WTC11 (cell line): ENCODE results near the gene BZW2. TPM values are rescaled to one million over a fixed set of nuclear protein-coding genes. Genes with fewer than 3 reads are reported as not detected.

ENCODE experiments used
- ATAC-seq: fragments of 200-7000 bp; cut with Tn5 transposase; 2 replicates; pipeline ENCODE4 v1.10.0; 2021; ENCODE audit warnings: mild to moderate bottlenecking, moderate library complexity
- CTCF ChIA-PET: fragments of 300-600 bp; sonication (Branson Sonifier 250); formaldehyde crosslinking; loops from one replicate; lab custom pipeline; 2021; ENCODE audit warnings: antibody characterized with exemption; lab: Charles Lee
- POLR2A ChIA-PET: fragments of 350-600 bp; sonication (Branson Sonifier 250); formaldehyde crosslinking; loops from one replicate; lab custom pipeline; 2021; ENCODE audit warnings: antibody characterized with exemption; lab: Charles Lee
- DNase-seq: peaks from one replicate; pipeline ENCODE4 v3.0.0; 2021; ENCODE audit warnings: low spot score
- H3K27ac Mint-ChIP-seq: 2 replicates; pipeline ENCODE4 v1.8.0; 2021; ENCODE audit warnings: mixed read lengths
- H3K27me3 Mint-ChIP-seq: 2 replicates; pipeline ENCODE4 v1.8.0; 2021; ENCODE audit warnings: low read depth, mild to moderate bottlenecking, moderate library complexity, mixed read lengths
- H3K36me3 Mint-ChIP-seq: 2 replicates; pipeline ENCODE4 v1.8.0; 2021; ENCODE audit warnings: mixed read lengths
- H3K4me1 Mint-ChIP-seq: 2 replicates; pipeline ENCODE4 v1.8.0; 2022; ENCODE audit warnings: mixed read lengths
- H3K4me3 Mint-ChIP-seq: 2 replicates; pipeline ENCODE4 v1.8.0; 2021; ENCODE audit warnings: mild to moderate bottlenecking, moderate library complexity, mixed read lengths
- H3K9me3 Mint-ChIP-seq: 2 replicates; pipeline ENCODE4 v1.8.0; 2021; ENCODE audit warnings: mixed read lengths
- ARID4B ChIP-seq: sonication (generic); formaldehyde crosslinking; IDR thresholded peaks from 2 replicates; pipeline ENCODE4 v1.8.0; 2023; ENCODE audit warnings: missing genetic modification reagents, mild to moderate bottlenecking, borderline replicate concordance
- E2F5 ChIP-seq: sonication (generic); formaldehyde crosslinking; IDR thresholded peaks from 2 replicates; pipeline ENCODE4 v1.8.1; 2022; ENCODE audit warnings: mild to moderate bottlenecking, moderate library complexity, missing genetic modification reagents
- IRF1 ChIP-seq: sonication (generic); formaldehyde crosslinking; IDR thresholded peaks from 2 replicates; pipeline ENCODE4 v1.8.0; 2023; ENCODE audit warnings: missing genetic modification reagents
- JAZF1 ChIP-seq: fragments of 250-450 bp; sonication (Bioruptor Pico); IDR thresholded peaks from 2 replicates; pipeline ENCODE4 v1.9.0; 2021; ENCODE audit warnings: moderate library complexity, mild to moderate bottlenecking, inconsistent platforms
- KAT7 ChIP-seq: sonication (generic); formaldehyde crosslinking; IDR thresholded peaks from 2 replicates; pipeline ENCODE4 v1.8.1; 2023; ENCODE audit warnings: missing genetic modification reagents, mild to moderate bottlenecking, borderline replicate concordance
- TEAD4 ChIP-seq: sonication (generic); formaldehyde crosslinking; IDR thresholded peaks from 2 replicates; pipeline ENCODE4 v1.8.0; 2022; ENCODE audit warnings: mild to moderate bottlenecking, missing genetic modification reagents
- ZNF263 ChIP-seq: sonication (generic); formaldehyde crosslinking; IDR thresholded peaks from 2 replicates; pipeline ENCODE4 v1.8.1; 2022; ENCODE audit warnings: low read depth, mild to moderate bottlenecking, moderate library complexity, missing genetic modification reagents
- ZNF423 ChIP-seq: fragments of 250-450 bp; sonication (Bioruptor Pico); IDR thresholded peaks from 2 replicates; pipeline ENCODE4 v2.1.2; 2022; ENCODE audit warnings: mild to moderate bottlenecking, moderate library complexity
- total RNA-seq: library from RNA; stranded (reverse); gene quantifications from 3 replicates; pipeline ENCODE4 v1.2.3, GENCODE V29; 2021
- TF ChIP-seq, protein P1 (sequence below): sonication (generic); formaldehyde crosslinking; IDR thresholded peaks from 2 replicates; pipeline ENCODE4 v1.8.1; 2023; ENCODE audit warnings: mild to moderate bottlenecking, missing genetic modification reagents, moderate library complexity
- TF ChIP-seq, protein P2 (sequence below): sonication (generic); formaldehyde crosslinking; IDR thresholded peaks from 2 replicates; pipeline ENCODE4 v1.8.1; 2022; ENCODE audit warnings: mild to moderate bottlenecking, missing genetic modification reagents, moderate library complexity, borderline replicate concordance
- TF ChIP-seq, protein P3 (sequence below): sonication (generic); formaldehyde crosslinking; conservative IDR thresholded peaks from 2 replicates; pipeline ENCODE4 v1.8.1; 2022; ENCODE audit warnings: mild to moderate bottlenecking, missing genetic modification reagents
- TF ChIP-seq, protein P4 (sequence below): sonication (generic); formaldehyde crosslinking; conservative IDR thresholded peaks from 2 replicates; pipeline ENCODE4 v1.8.1; 2023; ENCODE audit warnings: mild to moderate bottlenecking, low read depth, missing genetic modification reagents, moderate library complexity

The BZW2 gene
- total RNA-seq, 1 experiment from 2014 or later = 105 TPM

DNA sequence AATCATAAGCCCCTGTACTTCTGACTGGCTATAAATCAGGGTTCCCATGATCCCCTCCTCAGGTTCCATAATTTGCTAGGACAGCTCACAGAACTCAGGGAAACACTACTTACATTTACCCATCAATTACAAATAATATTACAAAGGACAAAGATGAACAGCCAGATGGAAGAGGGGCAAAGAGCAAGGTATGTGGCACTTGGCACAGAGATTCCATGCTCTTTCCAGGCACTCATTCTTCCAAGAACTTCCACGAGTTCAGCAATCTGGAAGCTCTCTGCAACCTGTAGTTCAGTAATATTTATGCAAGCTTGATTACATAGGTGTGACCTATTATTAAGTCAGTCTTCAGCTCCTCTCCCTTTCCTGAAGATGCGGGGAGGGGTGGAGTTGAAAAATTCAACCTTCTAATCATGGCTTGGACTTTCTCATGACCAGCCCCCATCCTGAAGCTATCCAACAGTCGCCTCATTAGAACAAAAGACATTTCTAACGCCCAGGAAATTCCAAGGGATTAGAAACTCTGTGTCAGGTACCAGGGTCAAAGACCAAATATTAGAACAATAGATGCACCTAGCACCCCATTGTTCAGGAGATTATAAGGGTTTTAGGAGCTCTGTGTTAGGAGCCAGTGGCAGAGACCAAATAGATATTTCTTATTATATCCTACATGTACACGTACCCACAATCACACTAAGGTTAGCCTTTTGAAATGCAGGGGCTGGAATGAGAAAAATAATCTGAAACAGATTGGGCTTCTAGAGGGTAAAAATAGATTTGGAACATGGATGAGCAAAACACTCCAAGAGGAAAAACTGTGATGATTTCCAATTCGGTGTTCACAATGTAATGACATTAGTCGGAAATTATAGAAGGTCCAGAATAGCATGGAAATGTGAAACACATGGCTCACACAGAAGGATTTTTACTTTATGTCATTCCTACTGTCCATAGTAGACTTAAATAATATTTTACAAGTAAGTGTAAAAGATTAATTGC is 7.4 kb upstream of the BZW2 start:
- Mint-ChIP-seq H3K27me3 (no peaks in the 10 kb centered on the region), H3K27ac (peak overlapping the region; percentile 71), H3K4me1 (peaks cover 26% of the 10 kb centered on the region), H3K4me3 (no peak overlapping the region), H3K36me3 (no peaks in the 10 kb centered on the region), H3K9me3 (no peaks in the 10 kb centered on the region)
- POLR2A ChIA-PET = no interaction called here
- ATAC-seq = peak; percentile 65
- TF ChIP-seq KAT7 (no peak), TEAD4 (no peak), ARID4B (CRISPR knock-in tag) (no peak), JAZF1 (no peak), IRF1 (CRISPR knock-in tag) (no peak)
- TF ChIP-seq, protein P1, sequence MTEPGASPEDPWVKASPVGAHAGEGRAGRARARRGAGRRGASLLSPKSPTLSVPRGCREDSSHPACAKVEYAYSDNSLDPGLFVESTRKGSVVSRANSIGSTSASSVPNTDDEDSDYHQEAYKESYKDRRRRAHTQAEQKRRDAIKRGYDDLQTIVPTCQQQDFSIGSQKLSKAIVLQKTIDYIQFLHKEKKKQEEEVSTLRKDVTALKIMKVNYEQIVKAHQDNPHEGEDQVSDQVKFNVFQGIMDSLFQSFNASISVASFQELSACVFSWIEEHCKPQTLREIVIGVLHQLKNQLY (CRISPR knock-in tag) = no peak
- TF ChIP-seq, protein P2, sequence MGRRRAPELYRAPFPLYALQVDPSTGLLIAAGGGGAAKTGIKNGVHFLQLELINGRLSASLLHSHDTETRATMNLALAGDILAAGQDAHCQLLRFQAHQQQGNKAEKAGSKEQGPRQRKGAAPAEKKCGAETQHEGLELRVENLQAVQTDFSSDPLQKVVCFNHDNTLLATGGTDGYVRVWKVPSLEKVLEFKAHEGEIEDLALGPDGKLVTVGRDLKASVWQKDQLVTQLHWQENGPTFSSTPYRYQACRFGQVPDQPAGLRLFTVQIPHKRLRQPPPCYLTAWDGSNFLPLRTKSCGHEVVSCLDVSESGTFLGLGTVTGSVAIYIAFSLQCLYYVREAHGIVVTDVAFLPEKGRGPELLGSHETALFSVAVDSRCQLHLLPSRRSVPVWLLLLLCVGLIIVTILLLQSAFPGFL (CRISPR knock-in tag) = no peak
- CTCF ChIA-PET = no interaction called here
- no peak for DNase-seq

- Mint-ChIP-seq H3K4me1 (peaks cover 34% of the 10 kb centered on the region), H3K27ac (no peak overlapping the region)
- no peak for ATAC-seq
Measured at GRCh38 chr7:16644157-16644556, 1.8 kb upstream of the BZW2 start.

GRCh38 chr7:16644636-16645592 is 1.1 kb upstream of the BZW2 start:
- H3K4me1 Mint-ChIP-seq = peaks cover 39% of the 10 kb centered on the region
- POLR2A ChIA-PET = interaction anchor here (1.0 to 1.2 kb wide), 2 partner anchors 32 to 224 kb away, joined by 3 to 4 read pairs; no protein-coding TSS in a partner anchor
- peak; percentile 38 for ATAC-seq

More at GRCh38 chr7:16644157-16644556, 1.8 kb upstream of the BZW2 start:
- Mint-ChIP-seq H3K36me3 (no peaks in the 10 kb centered on the region), H3K9me3 (no peaks in the 10 kb centered on the region), H3K4me3 (peak overlapping the region; percentile 99), H3K27me3 (peaks cover 3% of the 10 kb centered on the region)
- ChIA-PET POLR2A (no interaction called here), CTCF (no interaction called here)
- DNase-seq = no peak
- no peak for TF ChIP-seq TEAD4
- TF ChIP-seq, protein P3, sequence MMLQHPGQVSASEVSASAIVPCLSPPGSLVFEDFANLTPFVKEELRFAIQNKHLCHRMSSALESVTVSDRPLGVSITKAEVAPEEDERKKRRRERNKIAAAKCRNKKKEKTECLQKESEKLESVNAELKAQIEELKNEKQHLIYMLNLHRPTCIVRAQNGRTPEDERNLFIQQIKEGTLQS (CRISPR knock-in tag) = no peak
- no peak for TF ChIP-seq ZNF263

More at GRCh38 chr7:16644636-16645592, 1.1 kb upstream of the BZW2 start:
- Mint-ChIP-seq H3K36me3 (no peaks in the 10 kb centered on the region), H3K9me3 (no peaks in the 10 kb centered on the region), H3K4me3 (peak overlapping the region; percentile 99), H3K27ac (peak overlapping the region; percentile 98), H3K27me3 (peaks cover 3% of the 10 kb centered on the region)
- peak; percentile 36 for DNase-seq
- TF ChIP-seq, protein P4, sequence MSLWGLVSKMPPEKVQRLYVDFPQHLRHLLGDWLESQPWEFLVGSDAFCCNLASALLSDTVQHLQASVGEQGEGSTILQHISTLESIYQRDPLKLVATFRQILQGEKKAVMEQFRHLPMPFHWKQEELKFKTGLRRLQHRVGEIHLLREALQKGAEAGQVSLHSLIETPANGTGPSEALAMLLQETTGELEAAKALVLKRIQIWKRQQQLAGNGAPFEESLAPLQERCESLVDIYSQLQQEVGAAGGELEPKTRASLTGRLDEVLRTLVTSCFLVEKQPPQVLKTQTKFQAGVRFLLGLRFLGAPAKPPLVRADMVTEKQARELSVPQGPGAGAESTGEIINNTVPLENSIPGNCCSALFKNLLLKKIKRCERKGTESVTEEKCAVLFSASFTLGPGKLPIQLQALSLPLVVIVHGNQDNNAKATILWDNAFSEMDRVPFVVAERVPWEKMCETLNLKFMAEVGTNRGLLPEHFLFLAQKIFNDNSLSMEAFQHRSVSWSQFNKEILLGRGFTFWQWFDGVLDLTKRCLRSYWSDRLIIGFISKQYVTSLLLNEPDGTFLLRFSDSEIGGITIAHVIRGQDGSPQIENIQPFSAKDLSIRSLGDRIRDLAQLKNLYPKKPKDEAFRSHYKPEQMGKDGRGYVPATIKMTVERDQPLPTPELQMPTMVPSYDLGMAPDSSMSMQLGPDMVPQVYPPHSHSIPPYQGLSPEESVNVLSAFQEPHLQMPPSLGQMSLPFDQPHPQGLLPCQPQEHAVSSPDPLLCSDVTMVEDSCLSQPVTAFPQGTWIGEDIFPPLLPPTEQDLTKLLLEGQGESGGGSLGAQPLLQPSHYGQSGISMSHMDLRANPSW = no peak
- TF ChIP-seq E2F5 (CRISPR knock-in tag) = 0 out of 2 replicates have a peak, but pooled peaks have one; percentile 1
- TF ChIP-seq ZNF423 (CRISPR knock-in tag) = 0 out of 2 replicates have a peak, but pooled peaks have one; percentile 20
- CTCF ChIA-PET = interaction anchor here (1.5 kb wide), 1 partner anchor 80 kb away, joined by 7 read pairs; no protein-coding TSS in a partner anchor
